A673 (cell line): Measurements from ENCODE around the gene MAPKAP1. TPM values are rescaled to one million over a fixed set of nuclear protein-coding genes. Genes with fewer than 3 reads are reported as not detected.

Source experiments
- BruUV-seq: library from RNA; stranded (reverse); fragments of 400-500 nt; replicated peaks from 2 replicates; lab custom pipeline; 2021; lab: Mats Ljungman, UMichigan
- CTCF ChIA-PET: fragments of 300-600 bp; sonication (Branson Sonifier 250); formaldehyde crosslinking; loops from one replicate; lab custom pipeline; 2022; ENCODE audit warnings: antibody characterized with exemption; lab: Charles Lee
- POLR2A ChIA-PET: fragments of 300-600 bp; sonication (Branson Sonifier 250); formaldehyde crosslinking; loops from one replicate; lab custom pipeline; 2022; ENCODE audit warnings: antibody characterized with exemption; ENCODE audit not compliant: low non-redundant PET; lab: Charles Lee
- DNase-seq: peaks from one replicate; pipeline ENCODE4 v3.0.0-alpha.2; 2015; ENCODE audit warnings: low spot score
- H3K27ac ChIP-seq: fragments of 200-600 bp; sonication (generic); 2 replicates; pipeline ENCODE4 v1.5.1; 2016; ENCODE audit warnings: mixed run types, low read depth, mild to moderate bottlenecking, mixed read lengths, antibody characterized with exemption, low read length; ENCODE audit not compliant: poor library complexity, severe bottlenecking
- H3K27me3 ChIP-seq: fragments of 200-600 bp; sonication (generic); replicated peaks from 2 replicates; pipeline ENCODE4 v1.6.1; 2017; ENCODE audit warnings: mixed run types, low read depth, mild to moderate bottlenecking, mixed read lengths, antibody characterized with exemption, low read length; ENCODE audit not compliant: insufficient read depth, poor library complexity
- H3K36me3 ChIP-seq: fragments of 200-600 bp; sonication (generic); 2 replicates; pipeline ENCODE4 v1.6.1; 2016; ENCODE audit warnings: mixed run types, mild to moderate bottlenecking, mixed read lengths, antibody characterized with exemption, low read length; ENCODE audit not compliant: insufficient read depth, poor library complexity, severe bottlenecking
- H3K4me1 ChIP-seq: fragments of 200-600 bp; sonication (generic); 2 replicates; pipeline ENCODE4 v1.6.1; 2017; ENCODE audit warnings: mixed run types, mild to moderate bottlenecking, mixed read lengths, antibody characterized with exemption, low read length; ENCODE audit not compliant: insufficient read depth, poor library complexity, severe bottlenecking
- H3K4me3 ChIP-seq: fragments of 200-600 bp; sonication (generic); 2 replicates; pipeline ENCODE4 v1.5.1; 2016; ENCODE audit warnings: low read depth, mixed run types, mild to moderate bottlenecking, mixed read lengths, low read length; ENCODE audit not compliant: poor library complexity, severe bottlenecking
- H3K9me3 ChIP-seq: fragments of 200-600 bp; sonication (generic); 2 replicates; pipeline ENCODE4 v1.6.1; 2016; ENCODE audit warnings: mixed run types, low read depth, mild to moderate bottlenecking, mixed read lengths, antibody characterized with exemption, low read length; ENCODE audit not compliant: poor library complexity, severe bottlenecking
- EZH2 ChIP-seq: fragments of 200-600 bp; sonication (generic); IDR thresholded peaks from 2 replicates; pipeline ENCODE4 v1.6.1; 2017; ENCODE audit warnings: borderline replicate concordance, low read depth, mild to moderate bottlenecking, mixed read lengths, antibody characterized with exemption, low read length; ENCODE audit not compliant: poor library complexity, severe bottlenecking
- intact Hi-C: fragments of 100-400 bp; cut with micrococcal nuclease; formaldehyde crosslinking; loops from one replicate; pipeline ENCODE4 v1.10.0; 2022; ENCODE audit not compliant: unreplicated experiment
- total RNA-seq: library from RNA; stranded (reverse); gene quantifications from 2 replicates; pipeline ENCODE4 v1.2.3, GENCODE V29; 2021
- TF ChIP-seq, protein P1 (sequence below): fragments of 300-800, 200-600 bp; sonication (generic); conservative IDR thresholded peaks from 2 replicates; pipeline ENCODE4 v1.5.1; 2017; ENCODE audit warnings: low read depth, mild to moderate bottlenecking, antibody characterized with exemption, low read length, moderate library complexity, mixed read lengths

MAPKAP1 gene
- total RNA-seq, 1 experiment from 2014 or later = 98.7 TPM

DNA sequence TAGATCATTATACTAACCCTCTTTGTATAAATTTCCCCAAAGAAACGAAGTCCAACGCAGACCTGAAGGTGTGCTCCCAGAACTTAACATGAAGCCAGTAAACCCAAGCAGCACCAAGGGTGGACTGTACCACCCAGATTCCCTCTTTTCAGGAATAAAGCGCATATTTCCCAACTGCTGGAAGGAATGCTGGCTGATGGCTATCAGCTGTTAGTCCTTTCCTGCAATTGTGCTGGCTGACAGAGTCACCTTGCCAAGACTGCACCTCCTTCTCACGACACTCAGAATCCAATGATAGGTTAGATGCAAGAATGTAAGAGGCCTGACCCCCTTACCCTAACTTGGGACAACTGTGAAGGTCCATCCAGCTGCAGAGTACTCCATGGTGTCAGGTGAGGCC is 93.9 kb downstream of the MAPKAP1 start:
- Histone ChIP-seq H3K4me1 (no peaks in the 10 kb centered on the region), H3K27me3 (no peaks in the 10 kb centered on the region), H3K36me3 (no peaks in the 10 kb centered on the region), H3K4me3 (no peak overlapping the region), H3K27ac (no peak overlapping the region), H3K9me3 (no peaks in the 10 kb centered on the region)
- ChIA-PET POLR2A (no interaction called here), CTCF (no interaction called here)
- intact Hi-C loops = no loop called here
- TF ChIP-seq EZH2 = no peak
- TF ChIP-seq, protein P1, sequence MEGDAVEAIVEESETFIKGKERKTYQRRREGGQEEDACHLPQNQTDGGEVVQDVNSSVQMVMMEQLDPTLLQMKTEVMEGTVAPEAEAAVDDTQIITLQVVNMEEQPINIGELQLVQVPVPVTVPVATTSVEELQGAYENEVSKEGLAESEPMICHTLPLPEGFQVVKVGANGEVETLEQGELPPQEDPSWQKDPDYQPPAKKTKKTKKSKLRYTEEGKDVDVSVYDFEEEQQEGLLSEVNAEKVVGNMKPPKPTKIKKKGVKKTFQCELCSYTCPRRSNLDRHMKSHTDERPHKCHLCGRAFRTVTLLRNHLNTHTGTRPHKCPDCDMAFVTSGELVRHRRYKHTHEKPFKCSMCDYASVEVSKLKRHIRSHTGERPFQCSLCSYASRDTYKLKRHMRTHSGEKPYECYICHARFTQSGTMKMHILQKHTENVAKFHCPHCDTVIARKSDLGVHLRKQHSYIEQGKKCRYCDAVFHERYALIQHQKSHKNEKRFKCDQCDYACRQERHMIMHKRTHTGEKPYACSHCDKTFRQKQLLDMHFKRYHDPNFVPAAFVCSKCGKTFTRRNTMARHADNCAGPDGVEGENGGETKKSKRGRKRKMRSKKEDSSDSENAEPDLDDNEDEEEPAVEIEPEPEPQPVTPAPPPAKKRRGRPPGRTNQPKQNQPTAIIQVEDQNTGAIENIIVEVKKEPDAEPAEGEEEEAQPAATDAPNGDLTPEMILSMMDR = no peak
- BruUV-seq = no TSS peak
- DNase-seq = no peak

DNA sequence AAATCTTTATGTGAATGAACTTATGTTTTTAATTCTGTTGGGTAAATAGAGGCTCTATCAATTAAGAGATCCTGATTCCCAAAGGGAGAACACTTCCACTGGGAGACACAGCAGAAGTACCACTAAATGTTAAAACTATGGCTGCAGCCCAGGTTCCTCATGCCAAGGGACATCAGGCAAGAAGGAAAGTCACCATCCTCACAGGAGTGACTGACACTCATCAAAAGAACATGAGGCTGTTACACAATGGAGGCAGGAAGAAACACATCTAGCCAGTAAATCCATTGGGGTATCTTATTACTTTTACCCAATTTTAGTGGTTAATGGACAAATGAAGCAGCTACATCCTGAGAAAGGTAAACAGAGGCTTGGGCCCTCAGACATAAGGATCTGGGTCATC is 94.4 kb downstream of the MAPKAP1 start:
- BruUV-seq = no TSS peak
- DNase-seq = no peak
- ChIA-PET POLR2A (no interaction called here), CTCF (no interaction called here)
- Histone ChIP-seq H3K4me1 (no peaks in the 10 kb centered on the region), H3K4me3 (no peak overlapping the region), H3K27ac (no peak overlapping the region), H3K36me3 (no peaks in the 10 kb centered on the region), H3K27me3 (no peaks in the 10 kb centered on the region), H3K9me3 (no peaks in the 10 kb centered on the region)
- intact Hi-C loops = no loop called here
- TF ChIP-seq EZH2 = no peak
- TF ChIP-seq, protein P1 = no peak

DNA sequence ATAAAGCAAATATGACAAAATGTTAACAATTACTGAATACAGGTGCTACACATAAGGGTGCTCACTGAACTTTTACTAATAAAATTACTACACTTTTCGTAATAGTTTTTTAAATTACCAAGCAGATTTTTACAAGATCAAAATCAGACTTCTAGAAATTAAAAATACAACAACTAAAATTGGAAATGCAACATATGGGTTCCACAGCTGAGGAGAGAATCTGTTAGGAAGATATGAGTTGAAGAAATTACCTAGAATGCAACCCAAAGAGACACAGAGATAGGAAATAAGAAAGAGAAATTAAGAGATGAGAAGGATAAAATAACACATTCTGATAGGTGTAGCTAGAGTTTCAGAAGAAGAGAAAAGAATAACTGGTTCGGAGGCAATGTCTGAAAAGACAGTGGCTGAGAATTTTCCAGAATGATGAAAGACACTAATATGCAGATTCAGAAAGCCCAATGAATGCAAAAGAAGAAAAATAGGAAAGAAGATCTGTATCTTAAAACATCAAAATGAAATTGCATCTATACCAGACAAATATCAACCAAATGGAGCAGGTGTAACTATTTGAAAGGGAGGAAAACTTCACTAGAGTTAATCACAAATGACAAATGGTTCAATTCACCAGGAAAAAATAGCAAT is 95.8 kb downstream of the MAPKAP1 start:
- Histone ChIP-seq H3K4me3 (no peak overlapping the region), H3K9me3 (no peaks in the 10 kb centered on the region), H3K27ac (no peak overlapping the region), H3K36me3 (no peaks in the 10 kb centered on the region), H3K27me3 (no peaks in the 10 kb centered on the region), H3K4me1 (no peaks in the 10 kb centered on the region)
- no peak for DNase-seq
- TF ChIP-seq, protein P1 = no peak
- no peak for TF ChIP-seq EZH2
- BruUV-seq = no TSS peak
- intact Hi-C loops = no loop called here
- CTCF ChIA-PET = no interaction called here
- POLR2A ChIA-PET = no interaction called here
